Endothelial cell of hepatic sinusoid (primary cell): ENCODE data around the gene AUTS2.

Source experiments
- in situ Hi-C: cut with HindIII; loops from 2 replicates; pipeline ENCODE4 v1.10.0; 2017; ENCODE audit warnings: low sequenced_read_pairs

AUTS2 gene

GRCh38 chr7:70316745-70317144 is 718.5 kb downstream of the AUTS2 start:
- in situ Hi-C loops = no loop called here

GRCh38 chr7:70317356-70317755 is 719.1 kb downstream of the AUTS2 start:
- in situ Hi-C loops = no loop called here

GRCh38 chr7:70318511-70318910 is 720.2 kb downstream of the AUTS2 start:
- in situ Hi-C loops = no loop called here

GRCh38 chr7:70319057-70319456 is 720.8 kb downstream of the AUTS2 start:
- in situ Hi-C loops = no loop called here

GRCh38 chr7:70321016-70321590 is 722.8 kb downstream of the AUTS2 start:
- in situ Hi-C loops = no loop called here

GRCh38 chr7:70322856-70323255 is 724.6 kb downstream of the AUTS2 start:
- in situ Hi-C loops = no loop called here

GRCh38 chr7:70325509-70326101 is 727.3 kb downstream of the AUTS2 start:
- in situ Hi-C loops = no loop called here

GRCh38 chr7:70334295-70334694 is 736.0 kb downstream of the AUTS2 start:
- in situ Hi-C loops = no loop called here

- in situ Hi-C loops = no loop called here
Measured at GRCh38 chr7:70334871-70335270, 736.6 kb downstream of the AUTS2 start.

- in situ Hi-C loops = no loop called here
Measured at GRCh38 chr7:70336536-70336935, 738.3 kb downstream of the AUTS2 start.

GRCh38 chr7:70338015-70338414 is 739.7 kb downstream of the AUTS2 start:
- in situ Hi-C loops = no loop called here

GRCh38 chr7:70340236-70340635 is 742.0 kb downstream of the AUTS2 start:
- in situ Hi-C loops = no loop called here

GRCh38 chr7:70341446-70341845 is 743.2 kb downstream of the AUTS2 start:
- in situ Hi-C loops = no loop called here

GRCh38 chr7:70343519-70343918 is 745.2 kb downstream of the AUTS2 start:
- in situ Hi-C loops = no loop called here

- in situ Hi-C loops = no loop called here
Measured at GRCh38 chr7:70344726-70345125, 746.5 kb downstream of the AUTS2 start.

GRCh38 chr7:70346844-70347462 is 748.7 kb downstream of the AUTS2 start:
- in situ Hi-C loops = no loop called here

GRCh38 chr7:70347463-70348254 is 749.4 kb downstream of the AUTS2 start:
- in situ Hi-C loops = no loop called here

- in situ Hi-C loops = no loop called here
Measured at GRCh38 chr7:70349031-70349430, 750.8 kb downstream of the AUTS2 start.

GRCh38 chr7:70349819-70350218 is 751.5 kb downstream of the AUTS2 start:
- in situ Hi-C loops = no loop called here

- in situ Hi-C loops = no loop called here
Measured at GRCh38 chr7:70352088-70352487, 753.8 kb downstream of the AUTS2 start.

GRCh38 chr7:70352906-70353305 is 754.6 kb downstream of the AUTS2 start:
- in situ Hi-C loops = no loop called here
